Stimulated activated CD8-positive, alpha-beta memory T cell treated with anti-CD3 and anti-CD28 coated beads, Interleukin-12 subunit alpha, Interleukin-12 subunit beta, amount 100 ng/mL, for 1 hour (primary cell): ENCODE data around the gene OSM.

Source experiments
- DNase-seq: peaks from one replicate; pipeline ENCODE4 v3.0.0-alpha.2; 2020; ENCODE audit warnings: low read depth

Gene OSM

GRCh38 chr22:30263883-30264282 is 2.8 kb downstream of the OSM start:
- no peak for DNase-seq

GRCh38 chr22:30262917-30263741 is 3.5 kb downstream of the OSM start:
- peak; percentile 69 for DNase-seq

- no peak for DNase-seq
These were observed 4.5 kb downstream of the OSM start for GRCh38 chr22:30262112-30262511.

- DNase-seq = no peak
These were observed 5.5 kb downstream of the OSM start for GRCh38 chr22:30261134-30261533.

- no peak for DNase-seq
These were observed 6.0 kb downstream of the OSM start for GRCh38 chr22:30260682-30261081.

- no peak for DNase-seq
These were observed 6.4 kb downstream of the OSM start for GRCh38 chr22:30260276-30260675.

- no peak for DNase-seq
These were observed 12.3 kb downstream of the OSM start for GRCh38 chr22:30254314-30254713.

GRCh38 chr22:30253205-30253852 is 13.3 kb downstream of the OSM start:
- no peak for DNase-seq

GRCh38 chr22:30252411-30253204 is 14.0 kb downstream of the OSM start:
- DNase-seq = no peak

- DNase-seq = no peak
These were observed 14.9 kb downstream of the OSM start for GRCh38 chr22:30251711-30252110.

GRCh38 chr22:30250661-30251267 is 15.9 kb downstream of the OSM start:
- DNase-seq = no peak

- DNase-seq = no peak
These were observed 16.5 kb downstream of the OSM start for GRCh38 chr22:30250039-30250565.

GRCh38 chr22:30249049-30250038 is 17.3 kb downstream of the OSM start:
- DNase-seq = no peak

GRCh38 chr22:30248484-30248883 is 18.2 kb downstream of the OSM start:
- no peak for DNase-seq

- DNase-seq = no peak
These were observed 18.7 kb downstream of the OSM start for GRCh38 chr22:30247974-30248373.

GRCh38 chr22:30247561-30247960 is 19.1 kb downstream of the OSM start:
- no peak for DNase-seq

GRCh38 chr22:30246814-30247376 is 19.8 kb downstream of the OSM start:
- DNase-seq = no peak

GRCh38 chr22:30245985-30246813 is 20.5 kb downstream of the OSM start, which contains the start of gene LIF:
Gene LIF (minus strand): TSS chr22:30246759. CDS start chr22:30246695, 64 bp downstream.
- no peak for DNase-seq

- no peak for DNase-seq
These were observed 21.3 kb downstream of the OSM start for GRCh38 chr22:30245181-30245984.
